ENCODE data around the gene SIRPD. TPM values are rescaled to one million over a fixed set of nuclear protein-coding genes. Genes with fewer than 3 reads are reported as not detected.
A peak's percentile ranks its signal among the peaks of the same experiment; 100 is the strongest.

SIRPD gene
- polyA plus RNA-seq, 1 donor (not counting 4 experiments of a cell fraction or from before 2014, with no cell fraction given), result not detected

GRCh38 chr20:1567392-1568162 lies 10.1 kb upstream of the SIRPD start:
- TF ChIP-seq EZH2 (IDR thresholded peaks at IDR 0.05; ENCODE audit: low read length), result no peak
- TF ChIP-seq, protein P1, sequence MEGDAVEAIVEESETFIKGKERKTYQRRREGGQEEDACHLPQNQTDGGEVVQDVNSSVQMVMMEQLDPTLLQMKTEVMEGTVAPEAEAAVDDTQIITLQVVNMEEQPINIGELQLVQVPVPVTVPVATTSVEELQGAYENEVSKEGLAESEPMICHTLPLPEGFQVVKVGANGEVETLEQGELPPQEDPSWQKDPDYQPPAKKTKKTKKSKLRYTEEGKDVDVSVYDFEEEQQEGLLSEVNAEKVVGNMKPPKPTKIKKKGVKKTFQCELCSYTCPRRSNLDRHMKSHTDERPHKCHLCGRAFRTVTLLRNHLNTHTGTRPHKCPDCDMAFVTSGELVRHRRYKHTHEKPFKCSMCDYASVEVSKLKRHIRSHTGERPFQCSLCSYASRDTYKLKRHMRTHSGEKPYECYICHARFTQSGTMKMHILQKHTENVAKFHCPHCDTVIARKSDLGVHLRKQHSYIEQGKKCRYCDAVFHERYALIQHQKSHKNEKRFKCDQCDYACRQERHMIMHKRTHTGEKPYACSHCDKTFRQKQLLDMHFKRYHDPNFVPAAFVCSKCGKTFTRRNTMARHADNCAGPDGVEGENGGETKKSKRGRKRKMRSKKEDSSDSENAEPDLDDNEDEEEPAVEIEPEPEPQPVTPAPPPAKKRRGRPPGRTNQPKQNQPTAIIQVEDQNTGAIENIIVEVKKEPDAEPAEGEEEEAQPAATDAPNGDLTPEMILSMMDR (optimal IDR thresholded peaks at IDR 0.05 in 1 of 3, IDR thresholded peaks at IDR 0.05 in 1 of 3, conservative IDR thresholded peaks at IDR 0.05 in 1 of 3; ENCODE audit: extremely low read depth in 1 of 3, insufficient read depth in 2 of 3, low read length in 3 of 3), result no peak
- H4K20me1 ChIP-seq (ENCODE audit: control insufficient read depth, extremely low read depth, insufficient read depth, low read length), result no peaks in the 10 kb centered on the region
- H3K27me3 ChIP-seq (ENCODE audit: control insufficient read depth, extremely low read depth, insufficient read depth, low read length), result no peaks in the 10 kb centered on the region
- H3K4me2 ChIP-seq (ENCODE audit: control insufficient read depth, extremely low read depth, insufficient read depth, low read depth, low read length), result peak overlapping the region; percentile 63
- H3K9ac ChIP-seq (ENCODE audit: control insufficient read depth, extremely low read depth, insufficient read depth, low read length), result peak overlapping the region; percentile 23
- DNase-seq (ENCODE audit: low read depth, low spot score), result peak; percentile 77
- H3K9me3 ChIP-seq (ENCODE audit: control insufficient read depth, low read depth, low read length), result peaks cover 4% of the 10 kb centered on the region
- H3K27ac ChIP-seq (ENCODE audit: control insufficient read depth, insufficient read depth, low read length), result peak overlapping the region; percentile 83
- peak overlapping the region in 1 of 3 experiments; percentile 38 for H3K4me3 ChIP-seq (ENCODE audit: control insufficient read depth in 2 of 3, extremely low read depth in 1 of 3, insufficient read depth in 2 of 3, low read depth in 1 of 3, low read length in 3 of 3)
- dilution Hi-C loops (cut with MboI; ENCODE audit: extremely low pct_ligation_motif_present, low sequenced_read_pairs), result no loop called here
- peaks cover 38% of the 10 kb centered on the region for H3K4me1 ChIP-seq (ENCODE audit: control insufficient read depth, extremely low read depth, insufficient read depth, low read length)
- H3K79me2 ChIP-seq (ENCODE audit: control insufficient read depth, insufficient read depth, low read length), result no peaks in the 10 kb centered on the region
- H3K9me1 ChIP-seq (ENCODE audit: control insufficient read depth, extremely low read depth, insufficient read depth, low read length), result no peaks in the 10 kb centered on the region
- no peaks in the 10 kb centered on the region for H3K36me3 ChIP-seq (ENCODE audit: control insufficient read depth in 2 of 2, extremely low read depth in 1 of 2, insufficient read depth in 2 of 2, low read length in 2 of 2)
- no peak overlapping the region for H2AFZ ChIP-seq (ENCODE audit: control insufficient read depth, low read length)
- peak; percentile 96 for FAIRE-seq

DNA sequence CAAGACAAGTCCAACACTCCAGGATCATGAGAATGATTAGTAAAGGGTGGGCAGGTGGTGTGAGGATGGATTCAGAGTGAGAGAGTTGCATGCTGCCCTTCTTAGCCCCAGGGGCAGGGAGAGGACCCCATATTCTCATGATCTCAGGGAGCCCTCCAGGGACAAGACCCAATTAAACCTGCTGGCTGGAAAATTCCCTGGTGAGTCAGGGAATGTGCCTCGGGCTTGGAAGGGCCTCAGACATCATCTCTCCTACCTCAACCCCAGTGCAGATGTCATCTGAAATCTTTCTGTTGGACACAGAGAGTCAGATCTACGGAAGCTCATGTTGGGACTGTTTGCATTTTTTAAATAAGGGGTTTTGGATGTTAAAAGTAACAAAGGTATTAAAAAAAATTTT lies 9.2 kb upstream of the SIRPD start:
- FAIRE-seq, result peak; percentile 43
- H3K4me1 ChIP-seq (ENCODE audit: control insufficient read depth, extremely low read depth, insufficient read depth, low read length), result peaks cover 38% of the 10 kb centered on the region
- no peak overlapping the region for H2AFZ ChIP-seq (ENCODE audit: control insufficient read depth, low read length)
- peaks cover 4% of the 10 kb centered on the region for H3K9me3 ChIP-seq (ENCODE audit: control insufficient read depth, low read depth, low read length)
- H3K27ac ChIP-seq (ENCODE audit: control insufficient read depth, insufficient read depth, low read length), result peak overlapping the region; percentile 83
- no peaks in the 10 kb centered on the region for H3K79me2 ChIP-seq (ENCODE audit: control insufficient read depth, insufficient read depth, low read length)
- peak; percentile 50 for DNase-seq (ENCODE audit: low read depth, low spot score)
- H3K36me3 ChIP-seq (ENCODE audit: control insufficient read depth in 2 of 2, extremely low read depth in 1 of 2, insufficient read depth in 2 of 2, low read length in 2 of 2), result no peaks in the 10 kb centered on the region
- no peak overlapping the region for H3K4me2 ChIP-seq (ENCODE audit: control insufficient read depth, extremely low read depth, insufficient read depth, low read depth, low read length)
- dilution Hi-C loops (cut with MboI; ENCODE audit: extremely low pct_ligation_motif_present, low sequenced_read_pairs), result no loop called here
- H3K4me3 ChIP-seq (ENCODE audit: control insufficient read depth in 2 of 3, extremely low read depth in 1 of 3, insufficient read depth in 2 of 3, low read depth in 1 of 3, low read length in 3 of 3), result no peak overlapping the region
- TF ChIP-seq, protein P1 (optimal IDR thresholded peaks at IDR 0.05 in 1 of 3, IDR thresholded peaks at IDR 0.05 in 1 of 3, conservative IDR thresholded peaks at IDR 0.05 in 1 of 3; ENCODE audit: extremely low read depth in 1 of 3, insufficient read depth in 2 of 3, low read length in 3 of 3), result no peak
- TF ChIP-seq EZH2 (IDR thresholded peaks at IDR 0.05; ENCODE audit: low read length), result no peak
- no peaks in the 10 kb centered on the region for H4K20me1 ChIP-seq (ENCODE audit: control insufficient read depth, extremely low read depth, insufficient read depth, low read length)
- no peaks in the 10 kb centered on the region for H3K9me1 ChIP-seq (ENCODE audit: control insufficient read depth, extremely low read depth, insufficient read depth, low read length)
- no peak overlapping the region for H3K9ac ChIP-seq (ENCODE audit: control insufficient read depth, extremely low read depth, insufficient read depth, low read length)
- no peaks in the 10 kb centered on the region for H3K27me3 ChIP-seq (ENCODE audit: control insufficient read depth, extremely low read depth, insufficient read depth, low read length)
